ENCODE measurements around the gene RBM28.
"Not testable (repeated sequence)": the region's sequence is repeated elsewhere in the genome, so short reads cannot be mapped to it uniquely, and the experiment has no call there.

RBM28 gene

GRCh38 chr7:128350708-128351295 is 7.1 kb upstream of the RBM28 start:
- no peak for DNase-seq (ENCODE audit: low spot score)

GRCh38 chr7:128349466-128349825 is 5.7 kb upstream of the RBM28 start:
- DNase-seq (ENCODE audit: low spot score), result no peak

GRCh38 chr7:128347647-128348097 is 4.0 kb upstream of the RBM28 start:
- no peak for DNase-seq (ENCODE audit: low spot score)

GRCh38 chr7:128344431-128344774 is 695 bp upstream of the RBM28 start:
- DNase-seq (ENCODE audit: low spot score), result no peak

- no peak for DNase-seq (ENCODE audit: low spot score)
Measured at GRCh38 chr7:128341733-128342132, 2.0 kb downstream of the RBM28 start.

GRCh38 chr7:128335730-128336129 is 8.0 kb downstream of the RBM28 start:
- no peak for DNase-seq (ENCODE audit: low spot score)

GRCh38 chr7:128324368-128324680 is 19.4 kb downstream of the RBM28 start:
- DNase-seq (ENCODE audit: low spot score), result no peak

GRCh38 chr7:128323459-128324367 is 20.0 kb downstream of the RBM28 start:
- no peak for DNase-seq (ENCODE audit: low spot score)

- DNase-seq (ENCODE audit: low spot score), result no peak
Measured at GRCh38 chr7:128323040-128323439, 20.7 kb downstream of the RBM28 start.

- DNase-seq (ENCODE audit: low spot score), result no peak
Measured at GRCh38 chr7:128322040-128322643, 21.6 kb downstream of the RBM28 start.

- DNase-seq (ENCODE audit: low spot score), result no peak
Measured at GRCh38 chr7:128321044-128321422, 22.7 kb downstream of the RBM28 start.

GRCh38 chr7:128318691-128319090 is 25.0 kb downstream of the RBM28 start:
- DNase-seq (ENCODE audit: low spot score), result no peak

- no peak for DNase-seq (ENCODE audit: low spot score)
Measured at GRCh38 chr7:128311013-128311412, 32.7 kb downstream of the RBM28 start.

- DNase-seq (ENCODE audit: low spot score), result no peak
Measured at GRCh38 chr7:128310499-128310898, 33.2 kb downstream of the RBM28 start.

- DNase-seq (ENCODE audit: low spot score), result no peak
Measured at GRCh38 chr7:128309976-128310375, 33.7 kb downstream of the RBM28 start.

- DNase-seq (ENCODE audit: low spot score), result no peak
Measured at GRCh38 chr7:128309124-128309523, 34.6 kb downstream of the RBM28 start.

- no peak for DNase-seq (ENCODE audit: low spot score)
Measured at GRCh38 chr7:128307061-128307460, 36.6 kb downstream of the RBM28 start.

- no peak for DNase-seq (ENCODE audit: low spot score)
Measured at GRCh38 chr7:128304212-128304611, 39.5 kb downstream of the RBM28 start.

- no peak for DNase-seq (ENCODE audit: low spot score)
Measured at GRCh38 chr7:128303643-128304042, 40.1 kb downstream of the RBM28 start.

GRCh38 chr7:128303133-128303532 is 40.6 kb downstream of the RBM28 start:
- no peak for DNase-seq (ENCODE audit: low spot score)

GRCh38 chr7:128302139-128302538 is 41.6 kb downstream of the RBM28 start:
- DNase-seq (ENCODE audit: low spot score), result no peak

- no peak for DNase-seq (ENCODE audit: low spot score)
Measured at GRCh38 chr7:128299109-128299607, 44.5 kb downstream of the RBM28 start.

GRCh38 chr7:128298004-128298403 is 45.7 kb downstream of the RBM28 start:
- not testable (repeated sequence) for DNase-seq (ENCODE audit: low spot score)

Data from putamen (tissue), 1 donor.